Spinal cord (tissue), 4 donors: ENCODE results near the gene WDR47. TPM values are rescaled to one million over a fixed set of nuclear protein-coding genes. Genes with fewer than 3 reads are reported as not detected.

Experiments used
- polyA plus RNA-seq, 2 donors: library from polyadenylated mRNA; unstranded; fragments of 120-200 nt; gene quantifications; one replicate each; pipeline ENCODE4 v1.2.1, GENCODE V29; 2013; ENCODE audit not compliant: insufficient read length in 2 of 2
- small RNA-seq: library from RNA; depleted of rRNA; stranded (forward); fragments of <200 nt; gene quantifications from one replicate; pipeline ENCODE3, GENCODE V24; 2014; ENCODE audit warnings: low replicate concordance
- total RNA-seq, 2 donors: library from RNA; depleted of rRNA in 1 of 2; stranded (reverse); fragments of 120-200 nt in 1 of 2; fragments of >200 nt in 1 of 2; gene quantifications; one replicate each; pipeline versions ENCODE4 v1.2.3 to v1.2.4, GENCODE V29; 2013 to 2014

The WDR47 gene
- total and polyA plus RNA-seq, 4 donors: 36.0 to 92.9 (median 69.5) TPM

Small RNA genes within 50 kb of the gene (small RNA-seq; reads per million reads assigned to genes)
- gene BX679664.1 (not detected), gene BX679664.2 (not detected)

Other genes starting within 250 kb of the WDR47 start
- 1 to 10 TPM in 1 of 2 donors, under 1 TPM in 1; 0.99 to 2.8 TPM for gene AKNAD1, start 185.0 kb downstream of the WDR47 start, total RNA-seq
- under 1 TPM; 0.54 to 0.63 TPM for gene AKNAD1, start 185.0 kb downstream of the WDR47 start, polyA plus RNA-seq
- gene GPSM2, start 165.1 kb downstream of the WDR47 start, total RNA-seq: 10 to 100 TPM; 58.8 to 93.7 TPM
- gene GPSM2, start 165.1 kb downstream of the WDR47 start, polyA plus RNA-seq: 10 to 100 TPM; 39.0 to 46.9 TPM
- 10 to 100 TPM; 39.6 to 54.5 TPM for gene CLCC1, start 78.6 kb downstream of the WDR47 start, total RNA-seq
- 10 to 100 TPM; 45.9 to 50.8 TPM for gene CLCC1, start 78.6 kb downstream of the WDR47 start, polyA plus RNA-seq
- gene TAF13, start 33.9 kb upstream of the WDR47 start, total RNA-seq: 10 to 100 TPM; 23.6 to 91.6 TPM
- 10 to 100 TPM; 66.6 to 90.8 TPM for gene TAF13, start 33.9 kb upstream of the WDR47 start, polyA plus RNA-seq
- 10 to 100 TPM; 45.2 to 51.2 TPM for gene TMEM167B, start 48.7 kb upstream of the WDR47 start, total RNA-seq
- gene TMEM167B, start 48.7 kb upstream of the WDR47 start, polyA plus RNA-seq: 10 to 100 TPM; 31.8 to 37.3 TPM
- 1 to 10 TPM; 4.0 to 9.3 TPM for gene ELAPOR1, start 72.0 kb upstream of the WDR47 start, total RNA-seq
- gene ELAPOR1, start 72.0 kb upstream of the WDR47 start, polyA plus RNA-seq: 1 to 10 TPM; 6.6 to 9.2 TPM
- gene SARS1, start 171.8 kb upstream of the WDR47 start, total RNA-seq: 100 to 1,000 TPM; 127 to 150 TPM
- gene SARS1, start 171.8 kb upstream of the WDR47 start, polyA plus RNA-seq: 100 to 1,000 TPM; 162 to 164 TPM
- gene CELSR2, start 207.4 kb upstream of the WDR47 start, total RNA-seq: 10 to 100 TPM; 13.4 to 32.6 TPM
- 10 to 100 TPM; 74.2 to 77.3 TPM for gene CELSR2, start 207.4 kb upstream of the WDR47 start, polyA plus RNA-seq
- gene PSRC1, start 241.0 kb upstream of the WDR47 start, total RNA-seq: 10 to 100 TPM in 1 of 2 donors, 1 to 10 TPM in 1; 9.0 to 27.4 TPM
- gene PSRC1, start 241.0 kb upstream of the WDR47 start, polyA plus RNA-seq: 10 to 100 TPM; 36.9 to 37.1 TPM